ENCODE data around the gene TSPAN15.

Gene TSPAN15

GRCh38 chr10:69451209-69451783 is at the start of gene TSPAN15:
TSS of gene TSPAN15 (plus strand) at chr10:69451465. CDS start at chr10:69451595, 130 bp downstream.
- TF ChIP-seq CTCF (IDR thresholded peaks at IDR 0.05; ENCODE audit: extremely low read depth, missing control alignments), result no peak
- DNase-seq (ENCODE audit: low spot score), result peak; percentile 88

GRCh38 chr10:69402386-69402785 is 48.9 kb upstream of the TSPAN15 start:
- no peak for DNase-seq (ENCODE audit: low spot score)
- no peak for TF ChIP-seq CTCF (IDR thresholded peaks at IDR 0.05; ENCODE audit: extremely low read depth, missing control alignments)

- DNase-seq (ENCODE audit: low spot score), result no peak
- TF ChIP-seq CTCF (IDR thresholded peaks at IDR 0.05; ENCODE audit: extremely low read depth, missing control alignments), result no peak
These were observed 48.2 kb upstream of the TSPAN15 start for GRCh38 chr10:69403066-69403465.

GRCh38 chr10:69403519-69403918 is 47.7 kb upstream of the TSPAN15 start:
- no peak for TF ChIP-seq CTCF (IDR thresholded peaks at IDR 0.05; ENCODE audit: extremely low read depth, missing control alignments)
- DNase-seq (ENCODE audit: low spot score), result no peak

GRCh38 chr10:69404786-69405185 is 46.5 kb upstream of the TSPAN15 start:
- no peak for TF ChIP-seq CTCF (IDR thresholded peaks at IDR 0.05; ENCODE audit: extremely low read depth, missing control alignments)
- no peak for DNase-seq (ENCODE audit: low spot score)

- no peak for TF ChIP-seq CTCF (IDR thresholded peaks at IDR 0.05; ENCODE audit: extremely low read depth, missing control alignments)
These were observed 46.0 kb upstream of the TSPAN15 start for GRCh38 chr10:69405221-69405620.

GRCh38 chr10:69406302-69406811 is 44.9 kb upstream of the TSPAN15 start:
- no peak for TF ChIP-seq CTCF (IDR thresholded peaks at IDR 0.05; ENCODE audit: extremely low read depth, missing control alignments)
- DNase-seq (ENCODE audit: low spot score), result no peak

More at GRCh38 chr10:69405221-69405620, 46.0 kb upstream of the TSPAN15 start:
- no peak for DNase-seq (ENCODE audit: low spot score)
